PC-3 (cell line): ENCODE results near the gene BICRAL. TPM values are rescaled to one million over a fixed set of nuclear protein-coding genes. Genes with fewer than 3 reads are reported as not detected.

Experiments used
- ATAC-seq: fragments of 200-7000 bp; cut with Tn5 transposase; 2 replicates; pipeline ENCODE4 v1.9.1; 2020; ENCODE audit warnings: mild to moderate bottlenecking, moderate library complexity
- BruUV-seq: library from RNA; stranded (reverse); fragments of 400-500 nt; replicated peaks from 2 replicates; lab custom pipeline; 2021; lab: Mats Ljungman, UMichigan
- CTCF ChIA-PET: fragments of 300-600 bp; sonication (Branson Sonifier 250); formaldehyde crosslinking; loops from one replicate; lab custom pipeline; 2022; ENCODE audit warnings: antibody characterized with exemption; lab: Charles Lee
- POLR2A ChIA-PET: fragments of 300-600 bp; sonication (Branson Sonifier 250); formaldehyde crosslinking; loops from one replicate; lab custom pipeline; 2022; ENCODE audit warnings: antibody characterized with exemption; ENCODE audit not compliant: unreplicated experiment; lab: Charles Lee
- DNase-seq: peaks from one replicate; pipeline ENCODE4 v3.0.0-alpha.2; 2015
- H2AFZ ChIP-seq: fragments of 300-600 bp; sonication (generic); 2 replicates; pipeline ENCODE4 v1.6.0; 2016; ENCODE audit warnings: antibody characterized with exemption, low read length
- H3F3A ChIP-seq: fragments of 300-600 bp; sonication (generic); one replicate; pipeline ENCODE4 v1.6.0; 2017; ENCODE audit warnings: antibody characterized with exemption, low read length, control low read depth, mild to moderate bottlenecking; ENCODE audit not compliant: unreplicated experiment
- H3K27ac ChIP-seq: fragments of 300-600 bp; sonication (generic); 2 replicates; pipeline ENCODE4 v1.5.1; 2016; ENCODE audit warnings: mild to moderate bottlenecking, low read length
- H3K27me3 ChIP-seq: fragments of 300-600 bp; sonication (generic); 2 replicates; pipeline ENCODE4 v1.6.1; 2016; ENCODE audit warnings: low read length, mixed read lengths
- H3K36me3 ChIP-seq: fragments of 300-600 bp; sonication (generic); 2 replicates; pipeline ENCODE4 v1.6.1; 2016; ENCODE audit warnings: low read depth, mixed run types, low read length, mixed read lengths
- H3K4me1 ChIP-seq: fragments of 300-600 bp; sonication (generic); 2 replicates; pipeline ENCODE4 v1.5.1; 2016; ENCODE audit warnings: low read length; ENCODE audit not compliant: insufficient read depth
- H3K4me2 ChIP-seq: fragments of 300-600 bp; sonication (generic); 2 replicates; pipeline ENCODE4 v1.6.0; 2016; ENCODE audit warnings: low read length
- H3K4me3 ChIP-seq: fragments of 300-600 bp; sonication (generic); 2 replicates; pipeline ENCODE4 v1.5.1; 2016; ENCODE audit warnings: mild to moderate bottlenecking, low read length, mixed read lengths
- H3K79me2 ChIP-seq: fragments of 300-600 bp; sonication (generic); 2 replicates; pipeline ENCODE4 v1.6.1; 2017; ENCODE audit warnings: low read length, mixed read lengths
- H3K9ac ChIP-seq: fragments of 300-600 bp; sonication (generic); 2 replicates; pipeline ENCODE4 v1.6.0; 2016; ENCODE audit warnings: mild to moderate bottlenecking, low read length
- H3K9me2 ChIP-seq: fragments of 300-600 bp; sonication (generic); replicated peaks from 2 replicates; pipeline ENCODE4 v1.6.1; 2016; ENCODE audit warnings: mixed run types, low read length, mixed read lengths
- H3K9me3 ChIP-seq: fragments of 300-600 bp; sonication (generic); 2 replicates; pipeline ENCODE4 v1.6.1; 2016; ENCODE audit warnings: low read length, mixed read lengths
- H4K20me1 ChIP-seq: fragments of 300-600 bp; sonication (generic); 2 replicates; pipeline ENCODE4 v1.6.1; 2016; ENCODE audit warnings: low read length, mixed read lengths
- EZH2 ChIP-seq: fragments of 300-600 bp; sonication (generic); IDR thresholded peaks from one replicate; pipeline ENCODE4 v1.6.1; 2017; ENCODE audit warnings: antibody characterized with exemption, mild to moderate bottlenecking, low read length; ENCODE audit not compliant: unreplicated experiment
- EZH2phosphoT487 ChIP-seq: fragments of 300-600 bp; sonication (generic); IDR thresholded peaks from 2 replicates; pipeline ENCODE4 v1.6.1; 2018; ENCODE audit warnings: mild to moderate bottlenecking, antibody characterized with exemption, low read length, borderline replicate concordance
- intact Hi-C: fragments of 100-400 bp; cut with micrococcal nuclease; formaldehyde crosslinking; loops from 2 replicates; pipeline ENCODE4 v1.9.0; 2023
- total RNA-seq: library from RNA; depleted of rRNA; stranded (reverse); fragments of >200 nt; gene quantifications from 2 replicates; pipeline ENCODE4 v1.2.3, GENCODE V29; 2014
- TF ChIP-seq, protein P1 (sequence below): fragments of 300-600 bp; sonication (generic); conservative IDR thresholded peaks from 2 replicates; pipeline ENCODE4 v1.5.1; 2017; ENCODE audit warnings: antibody characterized with exemption, low read depth, mild to moderate bottlenecking, low read length

BICRAL gene
- total RNA-seq, 1 experiment from 2014 or later = 3.3 TPM

DNA sequence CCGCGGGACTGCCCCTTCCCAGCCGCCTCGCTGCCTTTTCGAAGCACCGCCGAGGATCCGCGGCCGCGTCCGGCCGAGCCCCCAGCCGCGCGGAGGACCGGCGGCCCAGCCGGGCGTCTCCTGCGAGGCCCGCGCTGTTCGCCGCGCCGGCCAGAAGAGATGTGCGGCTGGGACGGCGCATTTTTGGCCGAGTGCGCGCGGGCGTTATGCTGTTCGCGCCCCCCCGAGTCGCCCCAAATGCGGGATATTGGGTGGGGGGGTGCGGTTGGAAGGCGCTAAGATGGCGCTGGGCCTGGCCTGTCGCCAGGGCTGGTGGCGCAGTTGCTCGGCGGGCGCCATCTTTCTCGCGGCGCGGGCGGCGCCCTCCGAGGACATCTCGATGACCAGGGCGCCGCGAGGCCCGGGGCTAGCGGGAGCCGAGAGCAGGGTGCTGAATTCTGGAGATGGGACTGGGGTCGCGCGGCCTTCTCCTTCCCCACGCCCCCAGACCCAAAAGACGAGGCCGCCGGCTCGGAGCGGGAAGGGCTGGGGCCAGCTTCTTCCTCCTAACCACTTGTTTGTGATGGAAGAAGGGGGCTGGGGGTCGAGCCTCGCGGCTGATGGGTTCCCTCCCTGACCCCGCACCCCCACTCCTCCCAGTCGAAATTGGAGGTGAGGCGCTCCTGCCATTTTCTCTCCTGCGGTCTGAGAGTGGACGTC, 1.5 kb downstream of the BICRAL start:
- TF ChIP-seq EZH2 (no peak), EZH2phosphoT487 (no peak)
- TF ChIP-seq, protein P1, sequence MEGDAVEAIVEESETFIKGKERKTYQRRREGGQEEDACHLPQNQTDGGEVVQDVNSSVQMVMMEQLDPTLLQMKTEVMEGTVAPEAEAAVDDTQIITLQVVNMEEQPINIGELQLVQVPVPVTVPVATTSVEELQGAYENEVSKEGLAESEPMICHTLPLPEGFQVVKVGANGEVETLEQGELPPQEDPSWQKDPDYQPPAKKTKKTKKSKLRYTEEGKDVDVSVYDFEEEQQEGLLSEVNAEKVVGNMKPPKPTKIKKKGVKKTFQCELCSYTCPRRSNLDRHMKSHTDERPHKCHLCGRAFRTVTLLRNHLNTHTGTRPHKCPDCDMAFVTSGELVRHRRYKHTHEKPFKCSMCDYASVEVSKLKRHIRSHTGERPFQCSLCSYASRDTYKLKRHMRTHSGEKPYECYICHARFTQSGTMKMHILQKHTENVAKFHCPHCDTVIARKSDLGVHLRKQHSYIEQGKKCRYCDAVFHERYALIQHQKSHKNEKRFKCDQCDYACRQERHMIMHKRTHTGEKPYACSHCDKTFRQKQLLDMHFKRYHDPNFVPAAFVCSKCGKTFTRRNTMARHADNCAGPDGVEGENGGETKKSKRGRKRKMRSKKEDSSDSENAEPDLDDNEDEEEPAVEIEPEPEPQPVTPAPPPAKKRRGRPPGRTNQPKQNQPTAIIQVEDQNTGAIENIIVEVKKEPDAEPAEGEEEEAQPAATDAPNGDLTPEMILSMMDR = no peak
- no TSS peak for BruUV-seq
- Histone ChIP-seq H3K9me2 (no peaks in the 10 kb centered on the region), H3K79me2 (peaks cover 57% of the 10 kb centered on the region), H3K4me1 (peaks cover 41% of the 10 kb centered on the region), H4K20me1 (no peaks in the 10 kb centered on the region), H3K36me3 (no peaks in the 10 kb centered on the region), H3F3A (no peaks in the 10 kb centered on the region), H3K27ac (peak overlapping the region; percentile 93), H3K4me3 (peak overlapping the region; percentile 76), H3K9me3 (no peaks in the 10 kb centered on the region), H2AFZ (peak overlapping the region; percentile 73), H3K27me3 (no peaks in the 10 kb centered on the region), H3K9ac (peak overlapping the region; percentile 99), H3K4me2 (peak overlapping the region; percentile 89)
- POLR2A ChIA-PET = interaction anchor here (0.6 to 1.2 kb wide), 5 partner anchors 37 to 201 kb away, joined by 3 to 25 read pairs (median 7); partner anchors contain the start of genes PPP2R5D and RPL7L1
- peak; percentile 68 for DNase-seq
- ATAC-seq = peak; percentile 31
- intact Hi-C loops = loop anchor here (2.0 kb wide), 1 partner anchor 93 kb away; no protein-coding TSS in a partner anchor
- CTCF ChIA-PET = interaction anchor here (0.5 to 0.6 kb wide), 2 partner anchors 18 to 489 kb away, joined by 4 to 26 read pairs; no protein-coding TSS in a partner anchor

DNA sequence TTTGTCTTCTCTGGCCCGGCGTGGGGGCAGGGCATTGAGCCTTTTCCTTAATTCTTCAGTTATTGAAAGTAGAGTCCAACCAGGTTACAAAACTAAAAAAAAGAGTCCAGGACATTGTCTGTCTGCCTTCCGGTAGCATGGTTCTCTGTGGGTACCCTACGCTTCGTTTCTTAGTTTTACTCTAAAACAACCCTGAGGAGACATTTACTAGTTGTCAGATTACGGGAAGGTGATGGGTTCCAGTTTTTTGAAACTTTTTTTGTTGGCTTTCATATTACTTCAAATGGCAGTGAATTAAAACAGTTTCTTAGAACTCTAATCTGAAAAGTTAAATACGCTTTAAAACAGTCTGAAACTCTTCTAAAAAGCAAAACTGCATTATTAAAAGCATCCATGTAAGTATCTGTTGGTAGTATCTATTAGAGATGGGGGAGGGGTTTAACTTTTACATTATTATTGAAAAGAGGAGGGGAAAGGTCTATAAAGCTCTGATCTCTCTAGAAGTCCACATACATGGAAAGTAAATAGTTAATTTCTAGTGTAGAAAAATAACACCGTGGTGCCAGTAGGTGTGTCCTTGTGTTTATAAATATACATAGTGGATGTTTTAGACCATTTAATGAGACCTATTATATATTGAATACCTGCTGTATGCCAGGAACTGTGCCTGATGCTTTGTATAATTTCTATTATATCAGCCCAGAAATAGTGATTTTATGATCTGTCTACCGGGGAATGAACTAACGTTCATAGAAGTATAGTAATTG, 2.2 kb downstream of the BICRAL start:
- BruUV-seq = TSS peak; percentile 52
- H3K36me3 ChIP-seq = no peaks in the 10 kb centered on the region
- peaks cover 57% of the 10 kb centered on the region for H3K79me2 ChIP-seq
- H3K9ac ChIP-seq = peak overlapping the region; percentile 99
- ChIA-PET POLR2A (interaction anchor here (0.6 kb wide), 2 partner anchors 15 to 176 kb away, joined by 3 to 4 read pairs; no protein-coding TSS in a partner anchor), CTCF (no interaction called here)
- intact Hi-C loops = loop anchor here (2.0 kb wide), 1 partner anchor 93 kb away; no protein-coding TSS in a partner anchor
- peak overlapping the region; percentile 76 for H3K4me3 ChIP-seq
- ATAC-seq = no peak
- peak; percentile 21 for DNase-seq
- H3K4me1 ChIP-seq = peaks cover 35% of the 10 kb centered on the region
- H4K20me1 ChIP-seq = no peaks in the 10 kb centered on the region
- no peaks in the 10 kb centered on the region for H3K9me2 ChIP-seq
- H3K27me3 ChIP-seq = no peaks in the 10 kb centered on the region
- H3K4me2 ChIP-seq = peak overlapping the region; percentile 89
- H3K9me3 ChIP-seq = no peaks in the 10 kb centered on the region
- TF ChIP-seq EZH2phosphoT487 (no peak), EZH2 (no peak)
- TF ChIP-seq, protein P1 = no peak
- peak overlapping the region; percentile 93 for H3K27ac ChIP-seq
- peak overlapping the region; percentile 73 for H2AFZ ChIP-seq
- H3F3A ChIP-seq = no peaks in the 10 kb centered on the region
